Measurements from ENCODE around the gene GPR143. TPM values are rescaled to one million over a fixed set of nuclear protein-coding genes. Genes with fewer than 3 reads are reported as not detected.

Gene GPR143
- total RNA-seq, 1 donor from 2014 or later, result not detected

DNA sequence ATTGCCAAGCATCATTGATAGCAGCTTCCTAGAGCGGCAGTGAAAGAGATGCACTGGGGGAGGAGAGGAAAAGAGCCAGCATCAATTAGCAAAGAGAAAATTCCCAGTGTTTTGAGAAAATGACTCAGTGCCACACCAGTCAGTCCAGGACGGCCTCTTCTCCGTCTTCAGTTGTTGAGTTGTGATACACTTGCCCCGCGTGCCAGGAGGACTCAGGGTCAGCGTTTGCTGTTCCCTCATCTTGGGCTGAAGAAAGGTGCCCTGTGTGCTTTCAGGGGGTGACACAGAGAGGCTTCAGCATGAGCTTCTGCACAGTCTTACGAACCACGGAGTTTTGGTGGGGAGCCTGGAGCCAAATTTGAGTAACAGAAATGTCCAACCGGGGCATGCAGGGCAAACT lies 82.3 kb downstream of the GPR143 start:
- peaks cover 32% of the 10 kb centered on the region for H3K36me3 Mint-ChIP-seq (ENCODE audit: low read depth)
- no peak for DNase-seq
- intact Hi-C loops (cut with micrococcal nuclease), result no loop called here
- no peak overlapping the region for H3K27ac Mint-ChIP-seq
- H3K4me1 Mint-ChIP-seq, result no peaks in the 10 kb centered on the region
- H3K27me3 Mint-ChIP-seq, result no peaks in the 10 kb centered on the region
- H3K9me3 Mint-ChIP-seq, result no peaks in the 10 kb centered on the region
- H3K4me3 Mint-ChIP-seq, result no peak overlapping the region

DNA sequence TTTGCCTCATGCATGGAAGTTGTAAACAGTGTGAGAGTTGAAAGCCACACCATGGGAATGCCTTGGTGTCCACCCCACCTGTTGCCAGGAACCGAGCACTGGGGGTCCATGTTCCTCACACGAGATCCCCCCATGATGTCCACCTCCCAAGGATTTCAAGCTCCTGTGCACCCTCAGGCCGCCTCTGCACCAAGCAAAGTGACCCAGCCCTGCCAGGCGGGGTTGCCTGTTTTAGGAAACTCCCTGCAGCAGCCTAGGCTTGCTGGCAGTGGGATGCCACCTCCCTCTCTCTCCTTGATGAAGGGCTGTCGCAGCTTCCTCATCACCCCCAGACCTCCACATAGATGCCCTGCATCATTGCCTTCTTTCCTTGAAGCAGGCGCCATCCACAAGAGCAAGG lies 82.8 kb downstream of the GPR143 start:
- no peak overlapping the region for H3K4me3 Mint-ChIP-seq
- no peaks in the 10 kb centered on the region for H3K27me3 Mint-ChIP-seq
- intact Hi-C loops (cut with micrococcal nuclease), result no loop called here
- H3K27ac Mint-ChIP-seq, result no peak overlapping the region
- no peak for DNase-seq
- peaks cover 4% of the 10 kb centered on the region for H3K4me1 Mint-ChIP-seq
- H3K9me3 Mint-ChIP-seq, result no peaks in the 10 kb centered on the region
- H3K36me3 Mint-ChIP-seq (ENCODE audit: low read depth), result peaks cover 33% of the 10 kb centered on the region

DNA sequence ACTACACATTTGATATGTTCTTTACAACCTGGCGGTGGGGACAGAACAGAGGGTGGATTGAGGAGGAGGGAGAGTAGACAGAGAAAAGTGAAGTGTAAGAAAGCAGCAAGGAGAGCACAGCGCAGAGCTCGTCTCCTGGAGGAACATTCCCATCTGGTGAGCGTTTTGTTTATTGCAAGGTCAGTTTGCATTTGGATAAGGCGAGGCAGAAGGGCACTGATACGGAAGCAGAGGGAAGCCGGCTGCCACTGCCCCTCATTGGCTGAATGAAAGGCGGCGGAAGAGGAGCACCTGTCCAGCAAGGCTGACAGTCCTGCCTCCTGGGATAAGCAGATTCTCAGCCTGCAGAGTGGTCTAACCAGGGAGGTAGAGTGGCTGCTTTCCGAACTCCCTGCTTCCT lies 83.2 kb downstream of the GPR143 start:
- no peak overlapping the region for H3K4me3 Mint-ChIP-seq
- no peak for DNase-seq
- intact Hi-C loops (cut with micrococcal nuclease), result no loop called here
- H3K27ac Mint-ChIP-seq, result no peak overlapping the region
- peaks cover 37% of the 10 kb centered on the region for H3K36me3 Mint-ChIP-seq (ENCODE audit: low read depth)
- peaks cover 8% of the 10 kb centered on the region for H3K4me1 Mint-ChIP-seq
- H3K27me3 Mint-ChIP-seq, result no peaks in the 10 kb centered on the region
- H3K9me3 Mint-ChIP-seq, result no peaks in the 10 kb centered on the region

DNA sequence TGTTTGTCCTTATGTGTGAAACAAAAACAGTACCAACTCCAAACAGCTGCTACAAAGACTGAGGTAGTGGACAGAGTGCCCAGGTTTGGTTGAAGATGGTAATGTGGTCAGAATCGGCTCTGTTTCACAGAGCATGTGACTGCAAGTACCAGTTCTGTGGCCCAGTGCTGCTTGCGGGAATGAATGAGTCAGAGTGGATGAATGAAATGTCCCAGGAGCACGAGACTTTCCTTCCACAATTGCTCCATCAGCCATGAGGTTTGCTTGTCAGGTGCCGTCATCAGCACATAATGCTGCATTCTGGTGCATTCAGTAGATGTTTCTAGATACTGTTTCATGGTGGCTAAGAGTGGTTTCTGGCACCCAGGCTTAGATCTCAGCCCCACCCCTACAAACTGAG lies 84.2 kb downstream of the GPR143 start:
- no peak overlapping the region for H3K4me3 Mint-ChIP-seq
- intact Hi-C loops (cut with micrococcal nuclease), result no loop called here
- no peaks in the 10 kb centered on the region for H3K27me3 Mint-ChIP-seq
- peaks cover 17% of the 10 kb centered on the region for H3K4me1 Mint-ChIP-seq
- peaks cover 6% of the 10 kb centered on the region for H3K9me3 Mint-ChIP-seq
- peaks cover 45% of the 10 kb centered on the region for H3K36me3 Mint-ChIP-seq (ENCODE audit: low read depth)
- no peak for DNase-seq
- no peak overlapping the region for H3K27ac Mint-ChIP-seq

DNA sequence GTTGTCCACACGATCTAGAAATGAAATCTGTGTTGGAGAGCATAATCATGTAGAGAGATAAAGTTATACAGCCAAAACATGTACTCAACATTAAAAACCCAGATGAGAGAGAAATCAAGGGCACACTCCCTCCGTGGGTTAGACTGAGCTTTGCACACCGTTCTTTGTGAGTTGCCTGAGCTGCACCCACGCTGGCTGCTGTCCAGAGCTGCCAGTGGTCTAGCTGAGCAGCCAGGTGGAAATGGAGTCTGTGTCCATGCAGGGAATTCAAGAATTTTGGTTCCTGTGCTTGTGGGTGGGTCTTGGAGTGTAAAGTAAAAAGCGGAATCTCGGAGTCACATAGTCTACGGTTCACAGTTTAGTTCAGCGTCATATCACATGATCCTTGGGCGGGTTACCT lies 84.6 kb downstream of the GPR143 start:
- Mint-ChIP-seq H3K36me3 (ENCODE audit: low read depth) (peaks cover 45% of the 10 kb centered on the region), H3K27ac (no peak overlapping the region), H3K9me3 (peaks cover 8% of the 10 kb centered on the region), H3K27me3 (no peaks in the 10 kb centered on the region), H3K4me1 (peaks cover 17% of the 10 kb centered on the region), H3K4me3 (no peak overlapping the region)
- intact Hi-C loops (cut with micrococcal nuclease), result no loop called here
- no peak for DNase-seq

DNA sequence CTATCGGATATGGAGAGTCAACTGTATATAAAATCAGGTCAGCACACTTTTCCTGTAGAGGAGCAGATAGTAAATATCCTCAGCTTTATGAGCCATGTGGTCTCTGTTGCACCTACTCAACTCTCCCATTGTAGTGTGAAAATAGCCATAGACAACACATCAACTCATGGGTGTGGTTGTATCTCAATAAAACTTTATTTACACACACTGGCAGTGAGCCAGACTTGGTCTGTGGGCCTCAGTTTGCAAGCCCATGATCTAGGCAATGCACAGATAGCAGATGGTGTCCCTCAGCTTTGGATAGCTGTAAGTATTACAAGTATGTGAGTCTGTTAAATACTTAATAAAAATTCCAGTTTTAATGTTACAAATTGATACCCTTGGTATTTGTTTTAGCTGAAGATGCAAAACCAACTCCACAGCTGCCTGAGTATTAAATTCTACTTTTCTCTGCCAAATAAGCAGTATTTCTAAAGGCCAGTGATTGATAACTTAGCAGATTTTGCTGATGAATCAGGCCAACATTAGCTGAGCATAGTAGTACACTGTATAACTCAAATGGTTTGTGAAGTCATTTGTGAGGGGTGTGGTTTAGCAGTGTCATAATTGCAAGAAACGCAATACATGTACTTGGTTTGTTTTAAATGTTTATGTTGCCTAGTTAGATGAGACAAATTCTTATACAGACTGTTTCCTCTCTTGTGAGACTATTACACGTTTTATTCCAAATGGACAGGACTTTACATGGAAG lies 87.3 kb downstream of the GPR143 start:
- no peak for DNase-seq
- H3K4me1 Mint-ChIP-seq, result peaks cover 17% of the 10 kb centered on the region
- peaks cover 45% of the 10 kb centered on the region for H3K36me3 Mint-ChIP-seq (ENCODE audit: low read depth)
- H3K27me3 Mint-ChIP-seq, result no peaks in the 10 kb centered on the region
- intact Hi-C loops (cut with micrococcal nuclease), result loop anchor here (5.0 to 10.0 kb wide), 2 partner anchors 36 to 394 kb away; no protein-coding TSS in a partner anchor
- H3K9me3 Mint-ChIP-seq, result peaks cover 10% of the 10 kb centered on the region
- H3K4me3 Mint-ChIP-seq, result peak overlapping the region; percentile 58
- H3K27ac Mint-ChIP-seq, result peak overlapping the region; percentile 72

DNA sequence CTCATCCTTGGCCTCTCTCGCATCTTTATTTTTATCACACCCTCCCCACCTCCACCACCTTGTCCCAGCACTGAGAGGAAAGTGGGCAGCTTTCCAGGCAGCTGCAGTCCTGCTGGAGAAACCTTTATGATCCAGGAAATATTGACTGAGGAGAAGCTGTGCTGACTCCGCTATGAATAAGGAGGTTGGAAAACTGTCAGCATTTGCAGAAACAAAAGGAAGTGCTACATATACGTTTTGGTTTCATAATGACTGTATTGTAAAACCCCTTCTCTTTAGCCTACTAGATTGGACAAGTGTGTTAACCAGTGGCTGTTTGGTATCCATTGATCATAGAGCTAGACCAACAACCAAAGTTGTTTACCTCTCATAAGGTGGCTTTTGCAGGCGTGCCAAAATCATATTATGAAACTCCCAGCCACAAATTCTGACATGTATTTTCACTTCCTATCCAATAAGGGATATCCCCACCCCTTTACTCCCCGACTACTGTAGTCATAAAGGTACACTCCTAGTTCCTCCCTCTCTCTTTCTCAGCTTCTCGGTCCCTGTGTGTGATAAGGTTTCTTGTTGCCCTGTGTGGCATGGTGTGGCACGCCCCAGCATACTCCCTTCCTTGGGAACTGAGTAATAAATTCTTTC lies 88.4 kb downstream of the GPR143 start:
- Mint-ChIP-seq H3K4me3 (peak overlapping the region; percentile 58), H3K4me1 (peaks cover 20% of the 10 kb centered on the region), H3K27ac (peak overlapping the region; percentile 79), H3K27me3 (no peaks in the 10 kb centered on the region), H3K36me3 (ENCODE audit: low read depth) (peaks cover 53% of the 10 kb centered on the region), H3K9me3 (peaks cover 10% of the 10 kb centered on the region)
- intact Hi-C loops (cut with micrococcal nuclease), result loop anchor here (1.0 to 10.0 kb wide), 4 partner anchors 35 to 392 kb away; no protein-coding TSS in a partner anchor
- peak; percentile 82 for DNase-seq

DNA sequence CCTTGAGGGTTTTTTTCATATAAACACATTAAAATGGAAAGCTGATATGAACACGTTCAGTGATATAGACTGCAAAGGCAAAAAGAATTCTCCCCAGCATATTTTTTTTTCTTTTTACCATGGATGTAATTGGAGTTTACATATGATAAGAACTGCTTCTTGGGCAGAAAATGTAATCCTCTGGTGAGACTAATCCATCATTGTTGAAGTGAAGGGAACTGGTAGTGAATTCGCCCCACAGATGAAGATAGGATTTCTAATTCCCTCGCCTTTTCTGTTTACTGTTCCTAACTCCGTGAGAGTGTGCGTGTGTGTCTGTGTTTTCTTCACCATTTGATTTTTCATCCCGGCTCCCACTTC lies 88.9 kb downstream of the GPR143 start:
- H3K9me3 Mint-ChIP-seq, result peaks cover 10% of the 10 kb centered on the region
- no peaks in the 10 kb centered on the region for H3K27me3 Mint-ChIP-seq
- peaks cover 20% of the 10 kb centered on the region for H3K4me1 Mint-ChIP-seq
- intact Hi-C loops (cut with micrococcal nuclease), result loop anchor here (1.0 to 10.0 kb wide), 4 partner anchors 34 to 392 kb away; no protein-coding TSS in a partner anchor
- DNase-seq, result no peak
- peak overlapping the region; percentile 79 for H3K27ac Mint-ChIP-seq
- H3K36me3 Mint-ChIP-seq (ENCODE audit: low read depth), result peaks cover 56% of the 10 kb centered on the region
- H3K4me3 Mint-ChIP-seq, result no peak overlapping the region

DNA sequence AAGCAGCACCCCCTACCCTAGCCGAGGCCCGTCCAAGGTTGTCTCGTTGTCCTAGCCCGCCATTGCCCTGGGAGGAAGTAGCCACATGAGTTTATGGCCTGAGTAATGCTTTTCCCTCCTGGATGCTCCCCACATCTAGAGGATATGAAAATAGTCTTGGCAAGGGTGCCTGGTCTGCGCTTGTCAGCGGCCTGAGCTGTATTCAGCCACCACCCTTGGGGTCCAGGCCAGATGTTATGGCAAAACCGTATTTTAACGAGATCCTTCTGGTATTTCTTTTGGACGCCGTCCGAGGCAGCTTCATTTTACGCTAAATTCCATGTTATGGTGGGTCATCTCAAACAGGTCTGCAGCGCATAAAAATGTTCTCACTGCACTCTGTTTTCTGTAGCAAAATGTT lies 89.3 kb downstream of the GPR143 start:
- no peak overlapping the region for H3K4me3 Mint-ChIP-seq
- H3K27me3 Mint-ChIP-seq, result no peaks in the 10 kb centered on the region
- H3K9me3 Mint-ChIP-seq, result peaks cover 10% of the 10 kb centered on the region
- H3K4me1 Mint-ChIP-seq, result peaks cover 20% of the 10 kb centered on the region
- intact Hi-C loops (cut with micrococcal nuclease), result loop anchor here (5.0 to 10.0 kb wide), 2 partner anchors 34 to 392 kb away; no protein-coding TSS in a partner anchor
- H3K27ac Mint-ChIP-seq, result no peak overlapping the region
- no peak for DNase-seq
- peaks cover 57% of the 10 kb centered on the region for H3K36me3 Mint-ChIP-seq (ENCODE audit: low read depth)

Other genes with a start within 250 kb of the GPR143 start
- not detected in 2 replicates for gene SHROOM2, start 20.6 kb upstream of the GPR143 start, total RNA-seq
- gene CLDN34, start 201.5 kb upstream of the GPR143 start, total RNA-seq, result not detected in 2 replicates

All from activated CD4-positive, alpha-beta T cell treated with anti-CD3 and anti-CD28 coated beads, Interleukin-2, amount 10 ng/mL, durations not matched to agents 24 days and 14 days (primary cell).